AG09309 (cell line): ENCODE results near the gene UBE2E2.
A peak's percentile ranks its signal among the peaks of the same experiment; 100 is the strongest.

Source experiments
- DNase-seq: peaks from one replicate; pipeline ENCODE4 v3.0.0-alpha.2; 2010; ENCODE audit warnings: low read depth
- H3K4me3 ChIP-seq: 2 replicates; pipeline ENCODE4 v1.5.1; 2011; ENCODE audit warnings: mild to moderate bottlenecking, low read depth, low read length, moderate library complexity; ENCODE audit not compliant: control insufficient read depth
- TF ChIP-seq, protein P1 (sequence below): IDR thresholded peaks from 2 replicates; pipeline ENCODE4 v1.5.1; 2011; ENCODE audit warnings: mild to moderate bottlenecking, low read depth, low read length, inconsistent platforms; ENCODE audit not compliant: insufficient read depth, control insufficient read depth; ENCODE audit errors: missing control alignments

The UBE2E2 gene

DNA sequence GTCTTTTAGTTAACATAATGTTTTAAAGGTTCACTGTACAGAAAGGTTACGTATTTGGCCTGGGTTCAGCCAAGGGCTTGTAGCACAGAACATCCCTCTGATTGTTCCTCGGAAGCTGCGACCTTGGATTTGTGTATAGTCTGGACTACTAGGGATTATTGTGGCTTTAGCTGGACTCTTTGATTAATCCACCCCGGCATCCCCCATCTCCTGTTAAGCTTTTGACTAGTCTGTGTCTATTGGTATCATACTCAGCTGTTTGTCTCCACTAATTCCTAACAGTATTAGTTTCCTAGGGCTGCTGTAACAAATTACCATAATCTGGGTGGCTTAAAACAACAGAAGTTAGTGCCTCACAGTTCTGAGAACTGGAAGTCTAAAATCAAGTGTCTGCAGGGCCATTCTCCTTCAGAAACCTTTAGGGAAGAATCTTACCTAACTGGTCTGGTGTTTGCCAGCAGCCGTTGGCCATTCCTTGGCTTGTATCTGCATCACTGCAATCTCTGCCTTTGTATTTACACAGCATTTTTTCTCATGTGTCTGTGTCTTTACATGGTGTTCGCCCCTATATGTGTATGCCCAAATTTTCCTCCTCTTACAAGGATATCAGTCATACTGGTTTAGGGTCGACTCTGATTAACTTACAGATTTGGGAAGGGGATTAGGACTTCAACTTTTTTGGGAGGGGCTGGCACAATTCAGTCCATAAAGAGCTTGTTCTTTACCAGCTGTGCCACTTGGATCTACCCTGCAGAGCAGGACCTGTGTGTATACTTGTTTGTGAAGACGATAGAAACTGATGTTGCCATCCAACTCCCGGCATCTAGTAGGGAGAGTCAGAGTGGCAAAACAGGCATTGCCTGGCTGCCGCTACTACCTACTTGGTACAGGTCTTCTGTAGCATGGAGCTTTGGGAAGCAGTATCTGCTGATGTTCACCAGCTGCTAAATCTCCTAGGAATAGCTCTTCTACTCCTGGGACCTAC, 117.8 kb downstream of the UBE2E2 start:
- no peak for DNase-seq
- TF ChIP-seq, protein P1, sequence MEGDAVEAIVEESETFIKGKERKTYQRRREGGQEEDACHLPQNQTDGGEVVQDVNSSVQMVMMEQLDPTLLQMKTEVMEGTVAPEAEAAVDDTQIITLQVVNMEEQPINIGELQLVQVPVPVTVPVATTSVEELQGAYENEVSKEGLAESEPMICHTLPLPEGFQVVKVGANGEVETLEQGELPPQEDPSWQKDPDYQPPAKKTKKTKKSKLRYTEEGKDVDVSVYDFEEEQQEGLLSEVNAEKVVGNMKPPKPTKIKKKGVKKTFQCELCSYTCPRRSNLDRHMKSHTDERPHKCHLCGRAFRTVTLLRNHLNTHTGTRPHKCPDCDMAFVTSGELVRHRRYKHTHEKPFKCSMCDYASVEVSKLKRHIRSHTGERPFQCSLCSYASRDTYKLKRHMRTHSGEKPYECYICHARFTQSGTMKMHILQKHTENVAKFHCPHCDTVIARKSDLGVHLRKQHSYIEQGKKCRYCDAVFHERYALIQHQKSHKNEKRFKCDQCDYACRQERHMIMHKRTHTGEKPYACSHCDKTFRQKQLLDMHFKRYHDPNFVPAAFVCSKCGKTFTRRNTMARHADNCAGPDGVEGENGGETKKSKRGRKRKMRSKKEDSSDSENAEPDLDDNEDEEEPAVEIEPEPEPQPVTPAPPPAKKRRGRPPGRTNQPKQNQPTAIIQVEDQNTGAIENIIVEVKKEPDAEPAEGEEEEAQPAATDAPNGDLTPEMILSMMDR: no peak
- H3K4me3 ChIP-seq: no peak overlapping the region

- TF ChIP-seq, protein P1: no peak
- DNase-seq: peak; percentile 33
- no peak overlapping the region for H3K4me3 ChIP-seq
These were observed 121.6 kb downstream of the UBE2E2 start for GRCh38 chr3:23324745-23325144.

DNA sequence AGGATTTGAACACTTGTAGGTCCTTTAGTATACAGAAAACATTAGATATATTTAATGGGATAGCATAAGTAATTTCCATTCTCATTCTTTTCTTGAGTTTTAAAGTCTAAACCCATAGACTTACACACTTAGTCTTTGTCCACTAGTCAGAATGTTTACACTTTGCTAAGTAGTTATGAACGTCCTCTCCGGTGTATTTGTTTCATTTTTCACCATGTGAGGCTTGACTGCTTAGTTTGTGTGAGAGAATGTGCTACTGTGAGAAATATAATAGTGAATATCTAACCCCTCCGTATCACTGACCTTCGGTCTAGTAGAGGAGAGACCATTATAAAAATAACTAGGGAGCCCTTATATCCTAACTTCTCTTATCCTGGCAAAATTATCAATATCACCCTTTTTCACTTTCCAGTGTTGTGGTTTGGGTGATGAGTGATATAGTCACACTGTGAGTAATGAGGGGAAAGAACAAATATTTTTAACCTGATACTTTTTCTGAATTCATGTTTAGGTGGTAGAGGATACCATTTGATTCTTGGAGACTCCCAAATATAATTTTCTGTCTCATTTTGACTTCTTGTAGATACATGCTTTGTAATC, 122.4 kb downstream of the UBE2E2 start:
- no peak overlapping the region for H3K4me3 ChIP-seq
- DNase-seq: no peak
- TF ChIP-seq, protein P1: no peak

DNA sequence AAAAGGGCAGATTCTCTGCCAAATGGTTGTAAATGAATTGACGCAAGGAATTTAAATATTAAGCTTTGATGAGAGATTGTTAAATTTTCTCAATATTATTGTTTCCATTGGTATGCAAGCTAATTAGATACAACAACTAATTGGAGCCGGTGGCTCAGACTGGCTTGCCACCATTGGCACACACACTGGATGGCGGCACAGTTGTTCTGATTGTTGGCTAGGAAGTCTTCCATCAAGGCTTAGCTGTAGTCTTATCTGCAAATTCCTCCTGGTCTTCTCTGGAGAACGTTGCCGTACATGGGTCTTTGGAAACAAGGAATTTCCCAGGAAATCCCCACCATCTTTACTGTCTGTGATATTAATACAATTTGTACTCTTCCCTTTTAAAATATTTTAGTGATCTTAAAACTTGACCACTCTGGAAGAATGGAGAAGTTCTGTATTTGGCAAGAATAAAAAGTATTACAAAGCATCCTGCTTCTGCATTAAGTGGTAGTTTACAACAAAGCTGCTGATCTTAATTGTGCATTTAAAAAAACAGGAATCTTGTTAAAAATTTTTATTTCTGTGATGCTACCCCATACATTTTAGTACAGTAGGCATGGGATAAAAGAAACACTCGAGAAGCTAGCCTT, 126.5 kb downstream of the UBE2E2 start:
- TF ChIP-seq, protein P1: no peak
- no peak for DNase-seq

DNA sequence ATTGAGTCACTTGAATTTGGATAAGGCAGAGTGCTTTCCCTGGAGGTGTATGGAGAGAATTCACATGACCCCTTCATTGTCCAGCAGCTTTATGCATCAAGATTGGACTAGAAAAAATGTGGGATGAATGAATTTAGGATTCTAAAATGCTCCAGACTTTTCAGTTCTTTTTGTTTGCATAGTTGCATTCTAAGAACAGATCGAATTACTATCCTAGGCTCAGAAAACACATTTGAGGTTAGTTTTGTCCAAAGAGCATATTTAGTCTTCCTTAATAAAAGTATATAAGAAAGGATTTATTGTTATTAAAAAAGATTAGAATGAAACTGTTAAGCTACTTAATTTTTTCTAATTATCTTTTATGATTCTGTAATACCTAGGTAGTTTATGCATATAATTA, 127.4 kb downstream of the UBE2E2 start:
- no peak for DNase-seq
- no peak overlapping the region for H3K4me3 ChIP-seq
- TF ChIP-seq, protein P1: no peak

More for the DNA sequence above, 126.5 kb downstream of the UBE2E2 start:
- no peak overlapping the region for H3K4me3 ChIP-seq

GRCh38 chr3:23331141-23331935, 128.2 kb downstream of the UBE2E2 start:
- DNase-seq: no peak
- no peak overlapping the region for H3K4me3 ChIP-seq
- TF ChIP-seq, protein P1: no peak
